ENCODE measurements around the gene MAPK8IP1.

- TF ChIP-seq CTCF (IDR thresholded peaks at IDR 0.05 in 8 of 11, conservative IDR thresholded peaks at IDR 0.05 in 3 of 11) (no peak), POLR2AphosphoS5 (IDR thresholded peaks at IDR 0.05) (no peak)
Measured at GRCh38 chr11:45929486-45930030, 44.1 kb downstream of the MAPK8IP1 start.
